ENCODE measurements around the gene KIAA1191. TPM values are rescaled to one million over a fixed set of nuclear protein-coding genes. Genes with fewer than 3 reads are reported as not detected.
A peak's percentile ranks its signal among the peaks of the same experiment; 100 is the strongest.

The KIAA1191 gene
- total and polyA plus RNA-seq, 9 of the 15 experiments (the other 6 are each of a cell fraction or from before 2014, with no cell fraction given): 31.0 to 80.2 (median 45.7) TPM

- TF ChIP-seq ID3 (CRISPR knock-in tag; IDR thresholded peaks at IDR 0.05): no peak
- peak; percentile 92 for TF ChIP-seq ID3 (tag; IDR thresholded peaks at IDR 0.05)
- TF ChIP-seq NR2C2 (CRISPR knock-in tag; IDR thresholded peaks at IDR 0.05): peak; percentile 53; the same call in 1 of the 2 replicates
- peak; percentile 97 for TF ChIP-seq NR2C2 (tag; IDR thresholded peaks at IDR 0.05)
- 0 out of 4 replicates have a peak, but pooled peaks of 1 of the 2 experiments have one; percentile 42 for TF ChIP-seq RCOR1 (IDR thresholded peaks at IDR 0.05; ENCODE audit: borderline replicate concordance in 1 of 2, low read depth in 2 of 2, low read length in 2 of 2)
- TF ChIP-seq POLR2G (IDR thresholded peaks at IDR 0.05; ENCODE audit: low read depth, low read length): peak; percentile 89
- peak; percentile 67 for TF ChIP-seq SMAD1 (IDR thresholded peaks at IDR 0.05; ENCODE audit: low read depth, low read length, partially characterized antibody)
- peak; percentile 36 for TF ChIP-seq TAL1 (IDR thresholded peaks at IDR 0.05)
- TF ChIP-seq MEF2D (tag; conservative IDR thresholded peaks at IDR 0.05; ENCODE audit: low read depth): peak; percentile 70; the same call in 1 of the 2 replicates
- no peak for TF ChIP-seq NFIX (CRISPR knock-in tag; IDR thresholded peaks at IDR 0.05; ENCODE audit: low read depth)
- no peak for TF ChIP-seq BMI1 (IDR thresholded peaks at IDR 0.05; ENCODE audit: low read length)
- TF ChIP-seq ZNF551 (CRISPR knock-in tag; IDR thresholded peaks at IDR 0.05): no peak
- peak; percentile 10; the same call in 1 of the 2 replicates for TF ChIP-seq MAFF (IDR thresholded peaks at IDR 0.05; ENCODE audit: low read length)
- TF ChIP-seq ZNF232 (CRISPR knock-in tag; IDR thresholded peaks at IDR 0.05): 0 out of 2 replicates have a peak, but pooled peaks have one; percentile 6
- peak; percentile 89 to 98; a peak in 2 of 4 replicates for TF ChIP-seq SIN3A (IDR thresholded peaks at IDR 0.05; ENCODE audit: borderline replicate concordance in 2 of 2, control insufficient read depth in 1 of 2, low read depth in 2 of 2, low read length in 2 of 2)
- TF ChIP-seq ETS2 (tag; IDR thresholded peaks at IDR 0.05; ENCODE audit: borderline replicate concordance, poor library complexity, severe bottlenecking): no peak
- no peak for TF ChIP-seq ATF1 (CRISPR knock-in tag; IDR thresholded peaks at IDR 0.05)
- TF ChIP-seq ATF1 (tag; IDR thresholded peaks at IDR 0.05): peak; percentile 87
- TF ChIP-seq SNIP1 (IDR thresholded peaks at IDR 0.05; ENCODE audit: low read depth): peak; percentile 65
- peak; percentile 33; the same call in 1 of the 2 replicates for TF ChIP-seq GTF2F1 (IDR thresholded peaks at IDR 0.05; ENCODE audit: low read depth, low read length)
- peak; percentile 1 to 6; a peak in 1 of 4 replicates for TF ChIP-seq RAD21 (CRISPR knock-in tag; conservative IDR thresholded peaks at IDR 0.05 in 1 of 2, IDR thresholded peaks at IDR 0.05 in 1 of 2)
- TF ChIP-seq POLR2H (tag; IDR thresholded peaks at IDR 0.05; ENCODE audit: low read depth): peak; percentile 93
- no peak for TF ChIP-seq TSHZ1 (CRISPR knock-in tag; IDR thresholded peaks at IDR 0.05)
- TF ChIP-seq TBP (optimal IDR thresholded peaks at IDR 0.05; ENCODE audit: low read depth, low read length): peak; percentile 72
- no peak for TF ChIP-seq GATA2 (CRISPR knock-in tag; IDR thresholded peaks at IDR 0.05)
Observed at GRCh38 chr5:176388444-176389134, 27.0 kb upstream of the KIAA1191 start, which contains the start of the genes HIGD2A and NOP16 (continued).
